GM06990 (cell line): ENCODE measurements around the gene PLXNA4.

Experiments used
- DNase-seq: peaks from one replicate; pipeline ENCODE4 v3.0.0-alpha.2; 2011; ENCODE audit not compliant: insufficient read length; ENCODE audit errors: extremely low read depth
- H3K27me3 ChIP-seq: replicated peaks from 2 replicates; pipeline ENCODE4 v1.6.0; 2011; ENCODE audit warnings: low read length; ENCODE audit not compliant: control insufficient read depth, insufficient read depth
- H3K36me3 ChIP-seq: 2 replicates; pipeline ENCODE4 v1.5.1; 2011; ENCODE audit warnings: low read length; ENCODE audit not compliant: control insufficient read depth, insufficient read depth
- H3K4me3 ChIP-seq: replicated peaks from 2 replicates; pipeline ENCODE4 v1.5.1; 2011; ENCODE audit warnings: low read depth, mild to moderate bottlenecking, control low read depth, low read length
- CTCF ChIP-seq: IDR thresholded peaks from 2 replicates; pipeline ENCODE4 v1.5.1; 2011; ENCODE audit warnings: low read length, control low read depth, mild to moderate bottlenecking, inconsistent platforms; ENCODE audit not compliant: insufficient read depth, poor library complexity, severe bottlenecking

Gene PLXNA4

DNA sequence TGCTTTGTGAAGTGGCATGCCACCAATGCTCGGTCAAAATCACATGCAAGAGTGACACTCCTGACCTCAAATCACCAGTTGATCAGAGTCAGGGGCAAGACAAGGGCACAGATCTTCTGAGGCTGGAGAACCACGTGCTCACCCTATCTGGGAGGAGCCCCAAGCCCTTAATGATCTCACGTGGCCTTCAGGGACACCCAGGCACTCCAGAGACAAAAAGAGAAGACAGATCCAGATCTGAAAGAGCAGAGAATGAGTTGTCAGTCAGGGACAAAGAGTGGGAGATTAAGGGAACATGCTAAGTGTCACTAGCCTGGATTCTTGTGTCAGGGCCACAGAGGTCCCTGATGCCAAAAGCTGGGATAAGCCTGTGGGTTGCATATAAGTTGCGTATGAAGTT is 134.3 kb downstream of the PLXNA4 start:
- TF ChIP-seq CTCF, result no peak
- DNase-seq, result no peak
- no peaks in the 10 kb centered on the region; the same call in none of the 2 replicates for H3K27me3 ChIP-seq
- H3K36me3 ChIP-seq, result no peaks in the 10 kb centered on the region
- H3K4me3 ChIP-seq, result no peak overlapping the region

GRCh38 chr7:132440151-132440550 is 136.1 kb downstream of the PLXNA4 start:
- H3K4me3 ChIP-seq, result no peak overlapping the region
- no peak for TF ChIP-seq CTCF
- no peak for DNase-seq
- no peaks in the 10 kb centered on the region for H3K36me3 ChIP-seq
- no peaks in the 10 kb centered on the region; the same call in none of the 2 replicates for H3K27me3 ChIP-seq

GRCh38 chr7:132438926-132439325 is 137.3 kb downstream of the PLXNA4 start:
- no peak for TF ChIP-seq CTCF
- Histone ChIP-seq H3K27me3 (no peaks in the 10 kb centered on the region; the same call in none of the 2 replicates), H3K4me3 (no peak overlapping the region), H3K36me3 (no peaks in the 10 kb centered on the region)
- no peak for DNase-seq

- H3K27me3 ChIP-seq, result no peaks in the 10 kb centered on the region; the same call in none of the 2 replicates
- H3K36me3 ChIP-seq, result no peaks in the 10 kb centered on the region
- no peak overlapping the region for H3K4me3 ChIP-seq
- DNase-seq, result no peak
- TF ChIP-seq CTCF, result no peak
These were observed 138.5 kb downstream of the PLXNA4 start for GRCh38 chr7:132437730-132438129.

- TF ChIP-seq CTCF, result no peak
- no peaks in the 10 kb centered on the region for H3K36me3 ChIP-seq
- no peaks in the 10 kb centered on the region; the same call in none of the 2 replicates for H3K27me3 ChIP-seq
- no peak for DNase-seq
- H3K4me3 ChIP-seq, result no peak overlapping the region
These were observed 140.1 kb downstream of the PLXNA4 start for GRCh38 chr7:132436121-132436520.
